HL-60 (cell line): ENCODE data around the gene FCHSD2.

Source experiments
- CTCF ChIP-seq: IDR thresholded peaks from one replicate; pipeline ENCODE4 v1.5.1; 2011; ENCODE audit warnings: low read length, control low read depth, inconsistent platforms; ENCODE audit not compliant: insufficient read depth
- GABPA ChIP-seq: IDR thresholded peaks from 2 replicates; pipeline ENCODE4 v1.6.1; 2012; ENCODE audit warnings: low read depth
- POLR2AphosphoS5 ChIP-seq: IDR thresholded peaks from 2 replicates; pipeline ENCODE4 v1.6.1; 2012; ENCODE audit warnings: low read depth
- REST ChIP-seq: IDR thresholded peaks from 2 replicates; pipeline ENCODE4 v1.6.1; 2012; ENCODE audit warnings: low read depth; ENCODE audit not compliant: insufficient replicate concordance
- SPI1 ChIP-seq: IDR thresholded peaks from 2 replicates; pipeline ENCODE4 v1.6.1; 2012; ENCODE audit warnings: low read depth, mild to moderate bottlenecking, borderline replicate concordance

DNA sequence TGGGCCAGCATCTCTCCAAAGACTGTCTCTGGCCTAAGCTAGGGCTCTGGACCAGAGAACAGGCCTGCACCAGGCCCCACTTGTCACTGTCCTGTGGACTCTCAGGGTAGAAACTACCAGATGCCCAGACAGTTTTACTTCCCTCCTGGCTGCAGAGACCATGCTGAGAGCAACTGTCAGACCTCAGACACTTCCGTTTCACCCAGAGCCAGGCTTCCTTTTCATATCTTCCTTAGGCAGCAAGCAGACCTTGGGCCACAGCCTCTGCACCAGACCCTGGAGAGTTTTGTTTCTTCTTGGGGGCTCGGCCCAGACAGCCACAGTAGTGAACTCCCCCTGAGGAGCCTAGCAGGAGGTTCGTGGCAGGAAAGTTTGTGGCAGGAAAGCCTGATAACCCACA lies 12.1 kb upstream of the FCHSD2 start:
- TF ChIP-seq CTCF, result no peak
- peak; percentile 56 for TF ChIP-seq REST
- peak; percentile 97 for TF ChIP-seq POLR2AphosphoS5
- TF ChIP-seq GABPA, result peak; percentile 57
- TF ChIP-seq SPI1, result peak; percentile 91
